ENCODE results near the gene TBL1XR1.

Gene TBL1XR1

DNA sequence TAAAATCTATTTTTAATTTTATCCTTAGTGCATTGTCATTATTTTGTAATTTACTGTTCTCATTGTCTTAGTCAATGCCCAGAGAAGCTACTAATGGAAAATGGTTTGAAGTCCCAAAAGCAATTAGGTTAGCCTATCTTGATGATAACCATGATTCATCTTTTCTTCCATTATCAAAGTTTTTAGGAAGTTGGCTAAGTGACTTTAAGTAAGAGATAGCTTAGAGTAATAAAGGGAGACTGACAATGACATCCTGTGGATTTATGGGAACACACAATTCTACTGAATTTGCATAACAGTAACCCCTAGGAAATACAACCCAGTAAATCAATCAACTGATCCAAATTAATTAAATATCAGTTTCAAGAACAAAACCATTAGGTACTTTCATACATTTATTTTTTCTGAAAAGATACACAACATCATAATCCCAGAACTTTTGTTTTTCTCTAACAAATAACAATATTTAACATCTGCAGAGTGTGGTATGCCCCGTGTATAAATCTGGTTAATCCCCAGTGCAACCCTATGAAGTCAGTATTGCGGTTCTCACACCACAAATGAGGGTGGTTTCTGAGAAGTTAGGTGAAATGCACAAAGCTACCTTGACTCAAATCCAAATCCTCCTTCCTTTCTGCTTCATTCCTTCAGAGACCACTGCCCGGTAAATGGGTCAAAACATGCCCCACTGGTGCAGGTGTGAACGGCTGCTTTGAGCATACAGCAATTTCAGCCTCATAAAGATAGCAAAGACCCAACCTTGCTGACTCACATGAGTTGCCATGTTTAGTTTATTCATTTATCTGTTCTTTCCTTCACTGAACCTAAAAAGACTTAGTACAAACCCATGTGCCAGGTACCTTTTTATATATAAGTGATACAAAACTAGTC, 202.1 kb downstream of the TBL1XR1 start:
- no peak for DNase-seq

DNA sequence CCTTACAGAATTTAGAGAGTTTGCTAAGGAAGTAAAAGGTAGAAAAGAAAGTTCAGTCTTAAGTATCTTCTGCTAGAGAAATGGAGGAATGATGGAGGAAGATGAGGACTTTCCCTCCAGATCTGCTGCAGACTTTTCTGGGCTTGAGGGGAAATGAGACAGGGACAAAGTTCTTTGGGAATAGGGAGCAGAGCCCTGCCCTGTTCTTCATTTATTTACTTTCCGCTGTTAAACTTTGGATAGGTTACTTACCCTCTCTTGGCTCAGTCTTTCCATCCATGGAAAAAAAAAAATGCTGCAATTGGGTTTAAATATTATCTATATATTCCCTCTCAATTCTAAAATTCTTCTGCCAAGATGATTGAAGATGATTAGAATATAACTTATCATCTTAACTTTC, 202.9 kb downstream of the TBL1XR1 start:
- no peak for DNase-seq

DNA sequence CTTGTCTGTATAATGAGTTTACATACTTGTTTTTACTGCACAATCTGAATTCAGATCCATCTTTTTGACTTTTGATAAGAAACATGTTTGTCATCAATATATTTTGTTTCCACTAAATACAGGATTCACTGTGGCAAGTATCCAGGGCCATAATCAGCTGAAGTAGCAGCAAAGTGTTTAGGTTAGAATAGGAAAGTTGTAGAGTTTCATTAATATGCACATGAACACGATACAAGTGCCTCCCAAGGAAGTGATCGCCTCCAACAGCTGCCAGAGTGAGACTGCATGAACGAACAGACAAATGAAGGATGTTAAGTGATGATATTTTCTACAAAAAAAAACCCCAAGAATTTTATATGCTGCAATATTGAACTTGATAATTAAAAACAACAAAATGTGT, 204.3 kb downstream of the TBL1XR1 start:
- DNase-seq: no peak

DNA sequence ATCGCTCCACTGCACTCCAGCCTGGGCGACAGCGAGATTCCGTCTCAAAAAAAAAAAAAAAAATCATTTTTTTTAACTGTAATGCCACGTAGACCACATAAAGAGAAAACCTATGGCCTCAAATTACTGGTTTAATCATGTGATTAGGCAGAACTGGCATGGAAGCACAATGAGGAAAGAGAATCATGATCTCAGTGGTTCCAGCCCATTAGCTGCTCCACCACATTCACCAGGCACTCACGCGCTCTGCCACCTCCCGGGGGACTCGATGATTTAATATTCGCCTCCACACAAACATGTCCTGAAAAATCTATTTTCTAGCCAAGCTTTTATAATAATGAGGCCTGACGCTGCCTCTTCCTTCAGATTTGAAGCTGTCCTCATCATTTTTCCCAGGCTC, 204.7 kb downstream of the TBL1XR1 start:
- DNase-seq: no peak

DNA sequence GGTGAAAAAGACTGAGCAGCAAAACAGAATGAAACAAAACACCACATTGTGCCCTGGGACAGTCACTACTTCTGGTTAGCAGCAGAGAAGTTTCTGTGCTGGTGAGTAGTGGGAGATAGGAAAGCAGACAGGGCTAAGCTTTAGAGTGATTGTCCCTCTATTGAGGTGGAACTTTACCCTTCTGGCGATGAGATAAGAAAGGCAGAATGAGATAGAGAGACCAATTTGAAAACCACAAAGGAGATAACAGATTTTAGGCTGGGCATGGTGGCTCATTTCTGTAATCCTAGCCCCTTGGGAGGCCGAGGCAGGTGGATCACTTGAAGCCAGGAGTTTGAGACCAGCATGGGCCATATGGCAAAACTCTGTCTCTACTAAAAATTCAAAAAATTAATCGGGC, 208.5 kb downstream of the TBL1XR1 start:
- DNase-seq: no peak

DNA sequence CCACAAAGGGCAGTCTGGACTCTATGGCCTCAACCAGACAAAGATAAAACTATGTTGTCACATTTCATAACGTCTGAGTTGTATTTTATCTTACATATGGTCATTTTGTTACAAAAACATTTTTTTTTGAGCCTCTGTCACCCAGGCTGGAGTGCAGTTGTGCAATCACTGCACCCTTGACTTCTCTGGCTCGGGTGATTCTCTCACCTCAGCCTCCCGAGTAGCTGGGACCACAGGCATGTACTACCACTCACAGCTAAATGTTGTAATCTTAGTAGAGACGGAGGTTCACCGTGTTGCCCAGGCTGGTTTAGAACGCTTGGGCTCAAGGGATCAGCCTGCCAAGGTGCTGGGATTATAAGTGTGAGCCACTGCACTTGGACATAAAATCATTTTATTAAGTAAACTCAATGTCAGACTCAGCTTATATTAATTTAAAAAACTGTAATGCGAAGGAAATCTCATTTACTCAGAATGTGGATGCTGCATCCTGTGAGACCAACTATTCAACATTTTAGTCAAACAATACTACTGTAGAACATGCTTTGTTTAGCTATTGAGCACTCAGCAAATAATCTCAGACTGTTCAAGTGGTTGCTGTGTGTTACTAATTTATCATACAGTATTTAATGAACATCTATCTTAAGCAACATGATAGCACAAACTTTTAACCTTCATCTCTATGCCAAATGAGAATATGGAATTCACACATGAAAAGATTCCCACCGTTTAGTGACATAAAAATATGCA, 209.2 kb downstream of the TBL1XR1 start:
- DNase-seq: no peak

DNA sequence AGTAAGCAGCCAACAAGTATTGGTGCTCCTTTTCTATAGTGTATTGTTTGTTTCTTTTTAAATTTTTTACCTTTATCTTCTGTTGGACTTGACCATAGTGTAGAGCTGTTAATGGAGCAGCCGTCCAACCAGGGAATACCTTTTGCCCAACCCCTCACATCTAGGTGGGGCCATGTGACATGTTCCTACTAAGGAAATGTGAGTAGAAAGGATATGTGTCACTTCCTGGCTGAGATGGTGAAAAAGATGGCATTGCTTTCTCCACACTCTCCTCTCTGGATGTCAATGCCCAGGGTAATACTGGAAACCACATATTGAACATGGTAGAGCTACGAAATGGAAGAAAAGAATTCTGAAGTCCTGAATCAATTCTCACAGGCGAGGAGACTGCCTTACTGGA, 218.8 kb downstream of the TBL1XR1 start:
- DNase-seq: no peak

DNA sequence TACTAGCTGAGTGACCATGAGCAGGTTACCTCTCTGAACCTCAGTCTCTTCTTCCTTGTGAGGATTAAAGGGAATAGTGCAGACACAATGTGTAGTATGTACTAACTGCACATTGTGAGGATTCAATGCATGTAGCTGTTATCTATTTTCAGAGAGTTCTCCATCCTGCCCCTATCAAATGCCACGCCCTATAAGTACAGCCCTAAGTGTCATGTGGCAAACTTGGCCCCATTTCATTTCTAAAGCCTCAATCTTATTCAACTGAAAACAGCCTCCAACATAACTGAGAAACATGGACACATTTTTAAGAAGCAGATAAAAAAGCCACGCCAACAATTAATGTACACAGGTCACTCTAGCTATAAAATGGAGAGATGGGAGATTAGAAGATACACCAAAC, 220.0 kb downstream of the TBL1XR1 start:
- no peak for DNase-seq

DNA sequence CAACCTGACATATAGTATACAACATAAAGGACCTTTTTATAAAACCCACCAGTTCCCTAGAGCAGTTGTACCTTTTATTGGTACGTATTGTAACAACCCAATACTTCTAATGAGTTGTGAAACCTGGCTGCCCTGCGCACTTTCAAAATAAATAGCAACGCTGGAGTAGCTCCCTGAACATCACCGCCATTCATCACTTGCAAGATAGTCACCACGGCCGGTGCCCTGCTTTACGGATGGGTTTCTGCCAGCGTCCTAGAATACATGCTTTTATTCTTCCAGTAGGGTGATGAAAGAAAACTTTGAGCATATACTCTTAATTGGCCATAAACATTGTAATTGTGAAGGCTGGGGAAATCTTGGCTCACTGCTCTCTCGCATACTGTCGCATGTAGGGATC, 220.7 kb downstream of the TBL1XR1 start:
- DNase-seq: no peak

DNA sequence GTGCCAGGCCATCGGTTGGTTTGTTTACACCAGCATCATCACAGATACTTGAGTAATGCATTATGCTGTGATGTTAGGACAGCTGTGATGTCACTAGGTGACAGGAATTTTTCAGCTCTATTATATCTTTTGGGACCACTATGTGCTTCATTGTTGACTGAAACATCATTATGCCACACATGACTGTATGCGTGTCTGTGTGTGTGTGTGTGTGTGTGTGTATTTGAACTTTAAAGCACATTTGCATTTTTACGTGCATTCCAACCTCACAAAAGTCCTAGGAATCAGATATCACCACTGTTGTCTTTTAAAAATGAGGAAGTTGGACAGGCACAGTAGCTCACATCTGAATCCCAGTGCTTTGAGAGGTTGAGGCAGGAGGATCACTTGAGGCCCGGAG, 223.0 kb downstream of the TBL1XR1 start:
- no peak for DNase-seq

DNA sequence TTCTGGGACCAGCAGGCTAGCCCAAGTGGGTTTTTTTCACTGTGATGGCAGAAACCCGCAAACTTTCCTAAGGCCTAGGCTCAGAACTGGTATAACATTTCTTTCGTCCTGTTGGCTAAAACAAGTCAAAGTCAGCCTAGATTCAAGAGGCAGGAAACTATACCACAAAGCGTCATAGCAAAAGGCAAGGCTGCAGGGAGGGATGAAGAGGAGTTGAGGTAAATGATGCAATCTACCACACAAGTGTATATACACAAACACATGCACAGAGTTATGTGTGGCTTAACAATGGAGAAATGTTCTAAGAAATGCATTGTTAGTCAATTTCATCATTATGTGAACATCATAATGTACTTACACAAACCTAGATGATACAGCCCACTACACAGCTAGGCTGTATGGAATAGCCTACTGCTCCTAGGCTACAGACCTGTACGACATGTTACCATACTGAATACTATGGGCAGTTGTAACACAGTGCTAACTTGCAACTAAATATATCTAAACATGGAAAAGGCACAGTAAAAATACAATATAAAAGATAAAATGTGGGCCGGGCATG, 225.6 kb downstream of the TBL1XR1 start:
- DNase-seq: no peak

DNA sequence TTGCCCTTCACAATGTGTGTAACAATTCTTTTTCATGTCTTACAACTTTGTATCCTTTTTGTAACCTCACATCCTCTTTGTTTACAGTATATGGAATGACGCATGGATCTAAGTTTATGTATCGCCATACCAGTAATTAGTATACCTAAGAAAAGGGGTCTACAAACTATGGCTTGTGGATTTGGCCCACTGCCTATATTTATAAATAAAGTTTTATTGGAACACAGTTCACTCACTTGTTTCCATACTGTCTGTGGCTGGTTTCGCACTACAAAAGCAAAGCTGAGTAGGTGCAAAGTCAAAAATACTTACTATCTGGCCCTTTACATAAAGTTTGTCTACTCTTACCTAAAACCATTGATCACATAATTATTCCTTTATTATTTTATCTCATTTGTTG, 226.5 kb downstream of the TBL1XR1 start:
- DNase-seq: no peak

DNA sequence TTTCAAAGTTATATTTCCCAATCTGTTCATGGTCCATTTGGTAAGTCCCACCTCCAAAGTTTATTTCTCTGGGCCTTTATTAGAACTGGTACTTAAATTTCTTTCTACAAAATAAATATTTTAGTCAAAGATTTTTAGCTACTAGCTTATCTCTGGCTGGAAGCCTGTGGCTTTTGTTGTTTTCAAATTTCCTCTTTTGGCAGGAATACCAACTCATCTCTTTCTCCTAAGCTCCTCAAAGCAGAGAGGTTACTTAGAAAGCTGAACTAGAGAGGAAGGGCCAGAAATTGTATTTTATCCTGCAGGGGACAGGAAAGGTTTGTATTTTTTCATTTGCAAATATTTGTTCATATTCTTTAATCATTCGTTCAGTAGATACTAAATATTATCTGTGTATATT, 227.8 kb downstream of the TBL1XR1 start:
- no peak for DNase-seq

Data from cerebellar nuclear complex (tissue), 1 donor.